ENCODE results near the gene TYW1B. TPM values are rescaled to one million over a fixed set of nuclear protein-coding genes. Genes with fewer than 3 reads are reported as not detected.

TYW1B gene
- total RNA-seq, 1 experiment from 2014 or later = 5.5 TPM

- Histone ChIP-seq H2AFZ (ENCODE audit: low read length) (no peak overlapping the region), H2BK5ac (ENCODE audit: insufficient read length, low read length) (no peak overlapping the region), H3K79me2 (ENCODE audit: insufficient read depth, low read length) (no peaks in the 10 kb centered on the region), H3K23ac (ENCODE audit: insufficient read length, low read depth, low read length) (no peak overlapping the region), H3K14ac (ENCODE audit: insufficient read depth, low read length) (no peak overlapping the region), H3K9ac (ENCODE audit: extremely low read depth, insufficient read length, low read length) (no peak overlapping the region), H3K56ac (ENCODE audit: insufficient read length, low read depth, low read length) (no peak overlapping the region), H2BK20ac (ENCODE audit: low read depth, low read length, poor library complexity, severe bottlenecking) (no peak overlapping the region), H3T11ph (ENCODE audit: low read length) (no peak overlapping the region), H2BK15ac (ENCODE audit: low read depth, low read length) (no peak overlapping the region), H4K8ac (replicated peaks; ENCODE audit: insufficient read length, low read depth, low read length) (no peak overlapping the region), H3K18ac (ENCODE audit: insufficient read length, low read depth, low read length) (no peak overlapping the region), H3K4me1 (ENCODE audit: insufficient read depth, low read length) (no peaks in the 10 kb centered on the region), H2BK120ac (ENCODE audit: low read depth, low read length, poor library complexity, severe bottlenecking) (no peak overlapping the region), H4K5ac (ENCODE audit: insufficient read length, low read depth, low read length) (no peak overlapping the region), H3K27ac (ENCODE audit: insufficient read length, low read depth, low read length) (no peak overlapping the region), H3K27me3 (ENCODE audit: insufficient read depth, low read length) (no peaks in the 10 kb centered on the region), H2AK5ac (ENCODE audit: insufficient read length, low read length) (no peak overlapping the region), H4K91ac (ENCODE audit: insufficient read length, low read depth, low read length) (no peak overlapping the region), H3K9me3 (ENCODE audit: control insufficient read depth, low read depth, low read length) (no peaks in the 10 kb centered on the region), H3K23me2 (ENCODE audit: insufficient read length, low read depth, low read length, poor library complexity, severe bottlenecking) (no peaks in the 10 kb centered on the region), H3K4me2 (ENCODE audit: insufficient read depth, insufficient read length, low read length) (no peak overlapping the region), H3K4ac (ENCODE audit: low read depth, low read length) (no peak overlapping the region), H2BK12ac (ENCODE audit: insufficient read length, low read depth, low read length) (no peak overlapping the region), H3K79me1 (ENCODE audit: insufficient read depth, low read depth, low read length, poor library complexity, severe bottlenecking) (no peaks in the 10 kb centered on the region), H4K20me1 (ENCODE audit: control insufficient read depth, insufficient read depth, insufficient read length) (no peaks in the 10 kb centered on the region)
- WGBS (ENCODE audit: extremely low coverage, insufficient read length, low lambda C conversion rate) = no CpG with 5 or more reads among the region's 7 CpGs
- DNase-seq = no peak
- peaks cover 7 to 22% (median 15%) of the 10 kb centered on the region in 3 experiments; a peak in 6 of 7 replicates for H3K36me3 Mint-ChIP-seq (ENCODE audit: insufficient read depth in 1 of 3, low read depth in 3 of 3)
- H3K27ac Mint-ChIP-seq = peak overlapping the region in 1 of 3 experiments; percentile 38; a peak in 1 of 7 replicates
- H3K9me3 Mint-ChIP-seq = peaks cover 3 to 10% of the 10 kb centered on the region in 2 experiments; a peak in 4 of 5 replicates
- H3K4me3 Mint-ChIP-seq = no peak overlapping the region
- TF ChIP-seq CTCF (conservative IDR thresholded peaks at IDR 0.05) = no peak
- H3K27me3 Mint-ChIP-seq (ENCODE audit: low read depth) = no peaks in the 10 kb centered on the region
- H3K4me1 Mint-ChIP-seq = peaks cover 0 to 5% of the 10 kb centered on the region in 2 experiments; a peak in 2 of 4 replicates
These were observed 73.7 kb downstream of the TYW1B start for GRCh38 chr7:72754312-72754711.

All from H9 (cell line).